ENCODE measurements around the gene RORC.
"Not testable (repeated sequence)": the region's sequence is repeated elsewhere in the genome, so short reads cannot be mapped to it uniquely, and the experiment has no call there.

Gene RORC

GRCh38 chr1:151790940-151791651 is 40.5 kb downstream of the RORC start:
- peak overlapping the region; percentile 78 for H3K4me3 ChIP-seq (ENCODE audit: low read depth, low read length)
- DNase-seq (ENCODE audit: low read depth), result no peak
- TF ChIP-seq CTCF (conservative IDR thresholded peaks at IDR 0.05; ENCODE audit: low read depth, low read length), result no peak

- peak; percentile 100 for DNase-seq (ENCODE audit: low read depth)
- peak within 1 kb of the TSS; percentile 78 for H3K4me3 ChIP-seq (ENCODE audit: low read depth, low read length)
- TF ChIP-seq CTCF (conservative IDR thresholded peaks at IDR 0.05; ENCODE audit: low read depth, low read length), result peak; percentile 27
Observed at GRCh38 chr1:151790071-151790939, 41.3 kb downstream of the RORC start, which contains the start of gene TDRKH. Gene TDRKH (minus strand): TSS chr1:151790500. CDS start chr1:151783022, 7,478 bp downstream.

GRCh38 chr1:151787689-151788088 is 43.9 kb downstream of the RORC start:
- DNase-seq (ENCODE audit: low read depth), result no peak
- no peak overlapping the region for H3K4me3 ChIP-seq (ENCODE audit: low read depth, low read length)
- no peak for TF ChIP-seq CTCF (conservative IDR thresholded peaks at IDR 0.05; ENCODE audit: low read depth, low read length)

GRCh38 chr1:151783796-151784195 is 47.8 kb downstream of the RORC start:
- no peak for DNase-seq (ENCODE audit: low read depth)
- no peak for TF ChIP-seq CTCF (conservative IDR thresholded peaks at IDR 0.05; ENCODE audit: low read depth, low read length)

GRCh38 chr1:151782741-151783140 is 48.9 kb downstream of the RORC start:
- no peak for TF ChIP-seq CTCF (conservative IDR thresholded peaks at IDR 0.05; ENCODE audit: low read depth, low read length)
- no peak for DNase-seq (ENCODE audit: low read depth)
- no peak overlapping the region for H3K4me3 ChIP-seq (ENCODE audit: low read depth, low read length)

More at GRCh38 chr1:151783796-151784195, 47.8 kb downstream of the RORC start:
- H3K4me3 ChIP-seq (ENCODE audit: low read depth, low read length), result no peak overlapping the region

GRCh38 chr1:151782026-151782425 is 49.6 kb downstream of the RORC start:
- not testable (repeated sequence) for DNase-seq (ENCODE audit: low read depth); H3K4me3 ChIP-seq (ENCODE audit: low read depth, low read length)

GRCh38 chr1:151780736-151781135 is 50.9 kb downstream of the RORC start:
- H3K4me3 ChIP-seq (ENCODE audit: low read depth, low read length); DNase-seq (ENCODE audit: low read depth): not testable (repeated sequence)

Data from choroid plexus epithelial cell (primary cell).